GM15510 (cell line): Measurements from ENCODE around the gene EPC1.

ENCODE experiments used
- POLR2A ChIP-seq: IDR thresholded peaks from 3 replicates; pipeline ENCODE4 v1.6.1; 2011; ENCODE audit warnings: borderline replicate concordance; ENCODE audit not compliant: insufficient read length; ENCODE audit errors: extremely low read depth

EPC1 gene

DNA sequence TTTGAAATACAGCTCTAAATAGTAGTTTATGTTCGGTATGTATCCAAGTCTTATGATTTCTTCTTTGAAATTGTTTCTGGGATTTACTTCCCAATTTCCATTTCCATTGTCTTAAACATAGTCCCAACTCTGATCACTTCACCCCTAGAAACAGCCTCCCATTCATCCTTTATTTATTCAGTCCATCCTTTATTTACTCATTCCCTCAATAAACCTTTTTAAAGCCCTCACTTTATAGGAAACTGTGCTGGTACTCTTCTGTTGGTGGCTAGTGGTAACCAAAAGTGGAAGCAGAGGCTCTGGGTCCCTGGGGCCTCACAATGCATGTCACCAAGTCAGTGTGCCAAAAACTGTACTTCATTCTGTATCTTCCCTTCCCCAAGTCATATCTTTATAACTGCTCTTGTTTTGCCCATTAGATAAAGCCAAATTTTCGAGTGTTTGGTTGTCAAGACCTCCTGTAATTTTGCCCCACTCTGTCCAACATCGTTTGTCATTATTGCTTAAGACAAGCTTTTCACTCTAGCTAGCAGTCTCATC is 3.9 kb upstream of the EPC1 start:
- no peak for TF ChIP-seq POLR2A

DNA sequence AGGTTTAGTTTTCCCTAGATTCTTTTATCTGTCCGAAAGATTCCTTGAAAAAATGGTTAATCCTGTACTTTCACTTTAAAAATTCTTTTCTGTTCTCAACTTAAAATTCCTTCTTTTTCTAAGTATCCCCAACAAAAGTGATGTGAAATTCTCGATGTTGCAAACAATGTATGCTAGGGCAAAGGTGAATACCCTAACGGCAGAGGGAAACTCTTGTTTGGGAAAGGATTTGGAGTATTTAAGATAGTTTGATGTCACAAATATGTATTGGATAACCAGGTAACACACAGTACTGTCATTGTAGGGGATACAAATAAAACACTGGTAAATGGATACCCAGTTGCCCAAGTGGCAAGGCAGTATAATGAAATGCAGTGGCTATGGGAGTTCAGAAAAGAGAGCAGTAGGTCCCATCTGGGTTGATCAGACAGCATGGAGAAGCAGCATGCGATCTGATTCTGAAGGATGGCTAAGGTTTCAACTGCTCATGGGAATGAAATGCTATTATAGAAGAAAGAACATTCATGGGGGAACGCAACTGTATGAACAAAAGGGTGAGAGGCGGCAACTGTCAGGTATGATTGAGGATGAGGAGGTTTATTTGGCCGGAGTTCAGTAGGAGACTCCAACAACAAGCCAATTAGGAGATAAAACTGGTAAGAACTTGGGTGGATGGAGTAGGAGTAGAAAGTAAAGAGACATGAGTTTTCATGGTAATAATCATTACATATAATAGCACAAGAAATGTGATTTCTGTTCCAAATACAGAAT is 3.2 kb upstream of the EPC1 start:
- TF ChIP-seq POLR2A = no peak

DNA sequence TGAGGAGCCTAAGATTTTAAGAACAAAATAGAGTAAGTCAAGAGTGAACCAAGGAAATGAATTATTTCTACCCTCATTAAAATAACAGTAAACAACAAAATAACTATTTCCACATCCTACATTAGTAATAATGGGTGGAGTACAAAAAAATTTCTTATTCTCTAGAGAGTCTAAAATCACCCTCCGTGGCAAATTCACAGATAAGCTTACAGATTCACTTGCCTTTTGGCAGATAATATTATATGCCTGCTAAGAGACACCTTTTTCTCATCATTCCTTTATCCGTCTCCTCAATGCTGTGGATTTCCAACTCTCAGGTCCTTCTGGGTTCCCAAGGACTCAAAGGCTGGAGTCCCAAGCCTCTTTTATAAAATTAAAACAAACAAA is 2.2 kb upstream of the EPC1 start:
- TF ChIP-seq POLR2A = no peak

DNA sequence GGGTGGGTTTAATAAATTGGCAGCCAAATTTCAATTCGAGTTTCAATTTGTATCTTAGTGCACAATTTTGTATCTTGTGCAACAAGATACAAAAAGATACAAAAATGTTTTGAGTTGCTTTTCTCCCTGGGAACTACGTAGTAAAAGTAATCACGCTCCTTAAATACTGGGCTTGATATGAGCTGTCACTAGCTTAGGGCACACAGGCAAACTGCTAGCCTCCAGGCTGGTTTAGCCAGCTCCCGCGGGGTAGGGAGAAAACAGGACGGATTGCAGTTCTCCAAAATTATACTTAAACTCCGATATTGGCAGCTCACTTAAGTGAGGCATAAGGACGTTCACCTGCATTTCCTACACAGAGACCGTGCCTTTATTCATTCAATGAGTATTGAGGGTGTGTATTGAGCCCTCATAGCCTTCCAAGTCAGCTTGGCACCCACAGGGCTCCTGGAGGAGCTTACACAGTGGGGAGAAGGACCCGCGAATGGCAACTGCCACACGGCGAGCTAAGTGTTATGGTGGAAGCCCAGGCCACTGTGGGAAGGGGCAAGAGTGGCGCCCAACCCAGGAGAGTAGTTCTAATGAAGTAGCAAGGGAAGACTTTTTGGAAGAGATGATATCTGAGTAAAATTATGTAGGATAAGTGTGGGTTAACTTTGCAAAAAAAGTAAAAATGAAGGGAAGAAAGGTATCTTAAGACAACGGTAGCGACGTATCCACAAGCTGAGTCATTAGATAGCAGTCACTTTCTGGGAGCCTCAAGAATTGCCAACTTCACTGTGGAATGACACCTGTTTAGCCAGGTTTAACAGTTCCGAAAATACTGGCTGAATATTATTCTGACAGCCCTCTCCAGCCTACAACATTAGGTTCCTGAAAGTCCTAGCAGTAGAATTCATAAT is 1.6 kb upstream of the EPC1 start:
- TF ChIP-seq POLR2A = no peak

DNA sequence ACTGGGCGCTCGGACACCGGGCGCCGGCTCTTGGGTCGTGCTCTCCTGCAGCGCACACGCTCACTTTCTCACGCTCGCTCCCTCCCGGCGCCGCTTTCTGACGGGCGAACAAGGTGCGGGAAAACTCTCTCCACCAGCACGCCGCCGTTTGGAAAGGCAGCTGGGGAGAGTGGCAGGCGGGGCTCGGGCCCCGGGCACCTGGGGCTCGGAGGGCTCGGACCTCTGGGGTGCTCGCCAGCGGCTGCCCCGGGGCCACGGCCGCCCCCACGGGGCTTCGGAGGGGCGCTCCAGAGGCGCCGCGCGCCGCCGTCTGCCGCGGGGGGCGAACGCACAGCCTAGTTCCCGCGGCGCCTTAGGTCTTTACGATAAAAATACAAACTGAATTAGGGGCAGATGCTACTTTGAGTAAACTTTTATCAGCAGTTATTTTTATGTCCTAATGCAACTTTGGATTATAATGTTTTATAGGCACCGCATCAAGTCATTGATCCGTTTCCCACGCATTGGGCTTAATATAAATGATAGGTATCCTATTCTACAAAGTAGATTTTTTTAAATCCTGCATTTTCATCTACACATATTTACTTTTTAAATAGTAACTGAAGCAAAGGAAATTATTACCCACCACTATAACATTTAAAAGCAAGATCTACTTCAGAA is 535 bp upstream of the EPC1 start:
- no peak for TF ChIP-seq POLR2A

DNA sequence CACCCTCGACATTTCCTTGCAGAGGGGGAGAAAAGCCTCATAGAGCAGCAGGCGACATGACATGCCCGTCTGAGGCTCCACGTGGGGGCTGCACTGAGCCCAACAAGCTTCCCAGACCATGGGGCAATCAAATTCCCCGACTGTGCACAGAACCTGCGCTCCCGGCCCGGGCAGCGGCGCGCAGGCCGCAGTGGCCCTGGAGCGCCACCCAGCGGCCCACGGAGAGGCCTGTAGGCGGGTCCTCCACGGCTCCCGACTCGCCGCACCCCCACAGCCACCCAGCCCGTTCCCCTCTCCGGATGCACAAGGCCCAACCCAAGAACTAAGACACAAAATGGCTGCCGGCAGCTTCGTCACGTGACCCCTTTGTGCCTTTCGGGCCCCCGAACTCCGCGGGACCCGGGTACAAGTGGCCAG is 816 bp downstream of the EPC1 start:
- peak; percentile 37 for TF ChIP-seq POLR2A

DNA sequence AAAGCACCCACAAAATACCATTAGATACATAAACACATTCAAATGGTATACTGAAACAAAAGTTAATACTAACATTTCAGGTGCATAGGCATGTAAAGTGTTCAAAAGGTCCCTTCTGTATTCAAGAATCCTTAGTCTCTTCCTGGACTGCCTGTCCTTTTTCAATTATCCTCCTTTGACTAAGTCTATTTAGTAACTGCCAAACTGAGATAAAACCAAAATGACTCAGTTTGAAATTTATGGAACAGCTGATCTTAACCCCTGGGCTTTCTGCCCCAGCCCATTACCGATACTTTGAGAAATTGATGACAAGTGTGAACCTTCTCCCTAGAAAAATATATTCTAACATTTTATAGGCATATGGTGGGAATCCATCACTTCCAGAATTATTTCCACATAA is 5.4 kb downstream of the EPC1 start:
- no peak for TF ChIP-seq POLR2A

DNA sequence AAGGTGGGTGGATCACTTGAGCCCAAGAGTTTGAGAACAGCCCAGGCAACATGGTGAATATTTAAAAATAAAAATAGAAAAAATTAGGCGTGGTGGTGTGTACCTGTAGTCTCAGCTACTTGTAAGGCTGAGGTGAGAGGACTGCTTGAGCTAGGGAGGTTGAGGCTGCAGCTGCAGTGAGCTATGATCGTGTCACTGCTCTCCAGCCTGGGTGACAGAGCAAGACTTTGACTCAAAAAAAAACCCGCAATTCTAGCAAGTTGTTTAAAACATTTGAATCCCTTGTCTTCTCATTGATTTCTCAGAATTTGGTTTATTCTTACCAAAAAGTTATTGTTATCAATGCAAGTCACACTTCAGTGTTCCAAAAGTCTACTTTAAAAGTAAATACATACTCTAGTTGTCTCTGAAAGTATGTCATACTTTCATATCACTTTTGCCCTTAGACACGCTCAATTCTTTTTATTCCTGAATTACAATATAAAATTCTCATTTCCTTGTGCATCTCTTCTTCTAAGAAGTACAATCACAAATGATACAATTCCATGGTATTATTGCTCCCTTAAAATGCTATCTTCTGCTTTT is 6.3 kb downstream of the EPC1 start:
- no peak for TF ChIP-seq POLR2A

DNA sequence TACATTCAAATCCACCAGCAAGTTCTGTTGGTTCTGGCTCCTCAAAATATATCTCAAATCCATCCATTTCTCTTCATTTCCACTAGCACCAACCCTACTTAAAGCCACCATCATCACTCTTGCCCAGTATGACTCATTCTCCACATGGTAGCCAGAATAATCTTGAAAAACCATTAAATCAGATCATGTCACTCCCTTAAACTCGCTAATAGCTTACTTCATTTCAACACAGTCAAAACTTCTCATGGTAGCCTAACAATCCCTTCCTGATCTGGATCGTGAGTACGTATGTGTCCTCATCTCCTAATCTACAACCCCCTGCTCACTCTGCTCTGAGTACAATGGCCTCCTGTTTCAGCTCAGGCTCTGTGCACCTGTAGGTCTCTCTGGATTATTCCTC is 8.7 kb downstream of the EPC1 start:
- no peak for TF ChIP-seq POLR2A

DNA sequence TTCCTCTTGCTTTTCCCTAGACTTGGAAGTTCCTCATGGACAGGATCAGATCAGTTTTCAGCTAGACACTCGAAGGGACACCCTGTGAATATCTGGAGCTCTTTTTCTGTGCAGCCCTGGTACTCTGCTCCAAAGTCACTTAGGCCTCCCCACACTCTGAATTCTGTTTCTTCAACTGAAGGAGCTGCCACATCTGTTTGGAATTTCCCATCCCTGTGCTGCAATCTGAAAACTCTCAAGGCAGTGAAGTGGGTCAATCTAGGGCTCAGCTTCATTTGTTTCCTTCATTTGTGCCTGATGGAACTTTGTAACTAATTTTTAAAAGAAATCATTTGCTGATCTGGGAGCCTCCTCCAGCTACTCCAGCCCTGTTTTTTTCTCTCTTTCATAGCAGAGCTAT is 9.6 kb downstream of the EPC1 start:
- no peak for TF ChIP-seq POLR2A

DNA sequence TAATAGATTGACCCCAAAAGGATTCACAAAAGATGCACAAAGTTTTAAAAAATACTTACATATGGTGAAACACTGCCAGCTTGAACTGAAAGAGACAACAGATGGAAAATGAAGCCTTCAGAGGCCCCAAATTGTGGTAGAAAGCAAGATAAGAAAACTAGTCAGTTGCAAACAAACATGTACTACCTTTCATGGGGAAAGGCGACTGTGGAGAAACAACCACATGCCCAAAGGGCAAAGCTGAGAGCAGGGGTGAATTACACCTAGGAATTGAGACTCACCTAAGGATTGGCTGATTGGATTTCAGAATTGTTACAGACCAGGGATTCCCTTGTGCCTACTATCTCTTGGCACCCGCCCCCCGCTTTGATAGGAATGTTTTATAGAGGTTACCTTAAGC is 13.1 kb downstream of the EPC1 start:
- TF ChIP-seq POLR2A = no peak

DNA sequence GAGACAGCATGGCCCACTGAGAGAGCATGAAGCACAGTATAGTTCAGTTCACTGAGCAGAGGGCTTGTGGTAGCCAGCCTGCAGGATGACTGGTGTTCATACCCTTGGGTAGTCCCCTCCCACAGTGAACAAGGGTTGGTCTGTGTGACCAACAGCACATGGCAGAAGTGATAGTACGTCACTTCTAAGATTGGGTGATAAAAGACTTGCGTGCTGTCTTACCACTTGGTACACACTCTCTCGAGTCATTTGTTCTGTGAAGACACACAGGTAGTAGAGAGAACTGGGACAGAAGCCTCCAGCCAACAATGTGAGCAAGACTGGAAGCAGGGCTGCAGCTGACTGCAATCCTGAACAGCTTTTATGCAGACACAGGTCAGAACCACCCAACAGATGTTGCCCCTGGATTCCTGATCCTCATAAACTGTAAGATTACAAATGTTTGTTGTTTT is 14.6 kb downstream of the EPC1 start:
- peak; percentile 67 for TF ChIP-seq POLR2A

DNA sequence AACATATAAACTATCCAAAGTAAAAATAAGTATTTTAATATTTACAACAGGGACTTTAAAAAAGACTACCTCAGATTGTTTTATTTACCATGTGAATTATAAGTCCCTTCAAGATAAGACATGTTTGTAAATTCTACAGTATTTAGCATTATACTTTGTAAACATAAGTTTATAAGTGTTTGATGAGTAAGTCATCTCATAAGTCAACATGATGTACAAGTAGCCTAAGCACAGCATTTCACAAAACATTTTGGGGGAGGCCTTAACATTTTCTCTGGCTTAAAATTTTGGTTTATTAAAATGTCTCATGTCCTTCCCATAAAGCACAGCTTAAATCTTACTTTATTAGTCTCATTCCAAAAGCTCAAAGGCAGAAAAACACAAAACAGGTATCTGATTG is 15.4 kb downstream of the EPC1 start:
- no peak for TF ChIP-seq POLR2A

DNA sequence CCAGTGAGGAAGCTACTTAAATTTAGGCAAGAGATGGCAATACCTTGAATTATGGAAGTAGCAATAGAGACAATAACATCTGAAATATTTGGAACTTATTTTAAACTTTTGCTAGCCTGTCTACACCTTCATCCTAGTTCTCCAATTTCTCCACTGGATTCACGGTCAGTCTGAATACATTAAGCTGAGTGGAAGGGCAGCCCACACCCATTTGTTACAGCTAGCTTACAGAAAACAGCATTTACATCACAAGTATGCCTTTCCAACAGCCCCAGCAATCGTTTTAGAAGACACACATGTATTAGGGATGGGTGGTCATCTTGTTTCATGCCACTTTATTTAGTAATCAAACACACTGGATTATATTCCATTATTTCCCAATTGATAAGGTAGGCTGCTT is 16.7 kb downstream of the EPC1 start:
- TF ChIP-seq POLR2A = no peak

DNA sequence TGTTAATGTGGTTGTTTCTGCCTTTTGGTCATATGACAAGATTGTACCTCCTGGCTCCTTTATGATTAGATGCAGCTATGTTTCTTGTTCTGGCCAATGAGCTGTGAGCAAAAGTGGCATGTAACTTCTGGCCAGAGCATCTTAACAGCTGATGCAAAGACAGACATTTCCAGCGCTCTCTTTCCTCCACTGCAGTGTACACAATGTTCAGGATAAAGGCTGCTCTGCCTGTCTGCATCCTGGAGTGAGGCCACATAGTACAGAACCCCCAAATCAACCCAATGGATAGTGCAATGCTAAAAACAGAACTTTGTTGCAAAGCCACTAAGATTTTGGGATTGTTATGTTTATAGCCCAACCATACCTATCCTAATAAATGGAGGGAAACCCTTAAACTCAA is 17.9 kb downstream of the EPC1 start:
- TF ChIP-seq POLR2A = no peak

DNA sequence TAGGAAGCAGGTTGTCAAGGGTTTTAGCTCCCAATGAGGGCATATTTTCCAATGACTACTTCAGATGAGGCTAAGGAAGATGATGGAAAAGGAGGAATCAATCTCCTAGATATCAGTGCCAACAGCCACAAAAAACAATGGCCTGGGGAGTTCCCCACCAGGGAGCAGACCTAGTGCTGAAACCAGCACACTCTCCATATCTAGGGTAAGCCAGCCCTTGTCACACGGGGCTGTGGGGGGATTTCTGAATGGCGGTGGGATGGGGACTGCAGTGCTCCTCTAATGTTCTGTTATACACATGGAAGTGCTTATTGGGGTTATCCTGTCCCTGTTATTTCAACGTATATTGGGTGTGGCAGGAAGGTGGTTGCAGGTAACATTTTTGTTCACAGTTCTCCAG is 18.5 kb downstream of the EPC1 start:
- TF ChIP-seq POLR2A = no peak

DNA sequence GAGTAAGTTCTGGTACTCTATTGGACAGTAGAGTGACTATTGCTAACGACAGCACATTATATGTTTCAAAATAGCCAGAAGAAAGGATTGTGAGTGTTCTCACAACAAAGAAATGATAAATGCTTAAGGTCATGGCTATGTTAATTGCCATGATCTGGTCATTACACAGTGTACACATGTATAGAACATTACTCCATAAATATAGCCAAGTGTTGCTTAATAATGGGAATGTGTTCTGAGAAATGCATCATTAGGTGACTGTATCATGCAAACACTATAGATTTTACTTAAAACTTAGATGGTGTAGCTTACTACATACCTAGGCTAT is 19.6 kb downstream of the EPC1 start:
- no peak for TF ChIP-seq POLR2A
